OCI-LY7 (cell line): ENCODE measurements around the gene RNF5.

Experiments used
- CTCF ChIP-seq: fragments of 200-600 bp; sonication (generic); conservative IDR thresholded peaks from 2 replicates; pipeline ENCODE4 v1.5.1; 2014; ENCODE audit warnings: mild to moderate bottlenecking, antibody characterized with exemption, low read length, moderate library complexity, mixed read lengths
- EZH2phosphoT487 ChIP-seq: fragments of 200-600 bp; sonication (generic); IDR thresholded peaks from 2 replicates; pipeline ENCODE4 v1.6.1; 2018; ENCODE audit warnings: low read depth, borderline replicate concordance, mild to moderate bottlenecking, mixed run types, antibody characterized with exemption, low read length, moderate library complexity, mixed read lengths

DNA sequence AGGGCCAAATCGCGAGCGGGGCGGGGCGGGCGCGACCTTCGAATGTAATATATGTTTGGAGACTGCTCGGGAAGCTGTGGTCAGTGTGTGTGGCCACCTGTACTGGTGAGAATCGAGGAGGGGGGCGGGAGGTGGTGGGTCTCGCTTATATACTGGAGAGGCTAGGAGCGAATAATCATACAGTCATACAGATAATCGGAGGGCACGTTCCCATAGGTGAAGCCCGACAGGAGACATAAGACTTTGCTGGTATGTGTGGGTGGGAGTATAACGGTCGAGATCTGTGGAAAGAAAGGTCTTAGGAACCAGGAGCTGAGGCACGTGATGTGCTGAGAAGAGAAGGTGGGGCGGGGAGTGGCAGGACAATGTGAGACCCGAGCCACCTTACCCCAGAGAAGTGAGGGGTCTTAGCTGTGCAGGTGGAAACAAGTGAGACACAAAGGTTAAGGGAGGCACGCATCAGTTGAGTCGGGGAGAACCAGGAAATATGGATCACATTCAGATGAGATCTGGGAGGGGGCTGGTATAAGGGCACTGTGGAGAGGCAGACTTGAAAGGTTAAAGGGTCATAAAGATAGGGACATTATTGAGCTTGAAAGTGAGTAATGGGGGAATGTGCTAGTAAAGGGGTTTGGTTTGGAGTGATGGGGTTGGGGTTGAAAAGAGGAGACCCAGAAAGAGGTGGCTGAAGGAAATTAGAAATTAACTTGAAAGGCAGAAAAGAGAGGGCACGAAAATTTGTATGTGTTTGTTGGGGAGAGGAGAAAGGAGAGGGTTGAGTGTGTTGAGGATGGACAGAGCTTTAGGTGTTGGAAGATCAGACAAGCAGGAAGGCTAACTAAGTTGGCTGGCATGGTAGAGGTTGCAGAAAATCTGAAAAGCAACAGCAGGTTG is 589 bp downstream of the RNF5 start:
- TF ChIP-seq CTCF (no peak), EZH2phosphoT487 (no peak)
